Raji (cell line): ENCODE measurements around the gene RAD51.

Source experiments
- POLR2A ChIP-seq: IDR thresholded peaks from 2 replicates; pipeline ENCODE4 v1.6.1; 2011; ENCODE audit warnings: low read depth, low read length, control low read depth; ENCODE audit not compliant: insufficient read depth

The RAD51 gene

DNA sequence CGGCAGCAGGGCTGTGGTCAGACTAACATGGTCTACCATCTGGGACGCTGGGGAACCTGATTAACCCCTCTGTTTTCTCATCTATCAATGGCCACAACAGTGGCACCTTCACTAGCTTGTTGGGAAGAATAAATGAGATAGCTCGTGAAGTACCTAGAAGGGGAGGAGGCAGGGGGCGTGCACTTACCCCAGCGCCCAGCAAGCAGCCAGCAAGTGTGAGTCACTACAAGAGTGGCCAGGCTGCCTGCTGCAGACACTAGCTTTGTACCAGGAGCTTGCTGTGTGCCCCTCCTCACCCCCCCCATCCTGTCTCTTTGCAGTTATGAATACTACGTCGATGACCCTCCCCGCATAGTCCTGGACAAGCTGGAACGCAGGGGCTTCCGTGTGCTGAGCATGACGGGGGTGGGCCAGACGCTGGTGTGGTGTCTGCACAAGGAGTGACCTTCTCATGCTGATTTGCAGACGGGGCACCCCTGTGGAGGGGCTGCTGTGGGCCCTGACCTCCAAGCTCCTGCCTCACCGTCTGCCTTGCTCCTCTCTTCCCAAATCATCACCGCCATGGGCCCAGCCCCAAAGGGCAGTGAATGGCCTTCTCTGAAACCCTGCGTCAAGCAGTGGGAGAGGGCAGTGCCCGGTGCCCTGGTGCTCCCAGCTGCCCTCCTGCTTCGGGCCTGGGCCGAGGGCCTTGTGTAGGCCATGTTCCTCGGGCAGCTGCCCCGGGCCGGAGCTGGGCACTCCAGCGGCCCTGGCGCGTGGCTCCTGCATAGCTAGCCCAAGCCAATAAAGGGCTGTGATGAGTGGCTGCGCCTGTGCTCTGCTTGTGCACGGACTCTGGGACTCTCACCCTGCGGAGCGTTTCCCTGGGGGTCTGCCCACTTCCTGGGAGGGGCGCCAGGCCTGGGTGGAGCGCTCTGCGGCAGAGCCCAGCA, 72.2 kb downstream of the RAD51 start:
- no peak for TF ChIP-seq POLR2A

DNA sequence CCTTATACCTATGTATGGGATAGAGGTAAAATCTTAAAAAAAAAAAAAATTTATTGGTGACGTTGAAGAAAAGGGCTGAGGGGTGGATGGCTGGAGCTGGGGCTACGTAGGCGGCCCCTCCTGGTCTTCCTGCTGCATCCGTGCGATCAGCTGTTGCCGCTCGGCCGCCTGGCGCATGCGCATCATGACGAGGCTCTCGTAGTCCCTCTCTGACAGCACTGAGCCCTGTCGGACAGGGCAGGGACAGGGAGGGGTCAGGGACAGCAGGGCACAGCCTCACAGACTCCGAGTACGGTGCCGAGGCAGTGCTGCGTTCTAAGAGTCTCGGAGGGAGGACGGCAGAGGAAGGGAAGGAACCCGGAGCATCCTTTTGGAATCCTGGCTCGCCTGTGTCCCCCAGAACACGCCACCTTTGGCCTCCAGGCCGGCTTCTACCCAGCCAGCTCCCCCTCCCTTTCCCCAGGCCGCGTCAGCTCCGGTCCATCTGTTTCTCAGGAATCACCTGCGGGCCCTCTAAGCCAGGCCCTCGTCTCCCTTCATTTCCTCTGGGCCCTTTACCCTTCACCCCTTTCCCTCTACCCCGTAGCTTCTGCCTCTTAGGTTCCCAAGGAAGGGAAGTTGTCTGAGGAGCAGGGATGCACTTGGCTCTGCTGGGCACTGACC, 73.0 kb downstream of the RAD51 start:
- no peak for TF ChIP-seq POLR2A

DNA sequence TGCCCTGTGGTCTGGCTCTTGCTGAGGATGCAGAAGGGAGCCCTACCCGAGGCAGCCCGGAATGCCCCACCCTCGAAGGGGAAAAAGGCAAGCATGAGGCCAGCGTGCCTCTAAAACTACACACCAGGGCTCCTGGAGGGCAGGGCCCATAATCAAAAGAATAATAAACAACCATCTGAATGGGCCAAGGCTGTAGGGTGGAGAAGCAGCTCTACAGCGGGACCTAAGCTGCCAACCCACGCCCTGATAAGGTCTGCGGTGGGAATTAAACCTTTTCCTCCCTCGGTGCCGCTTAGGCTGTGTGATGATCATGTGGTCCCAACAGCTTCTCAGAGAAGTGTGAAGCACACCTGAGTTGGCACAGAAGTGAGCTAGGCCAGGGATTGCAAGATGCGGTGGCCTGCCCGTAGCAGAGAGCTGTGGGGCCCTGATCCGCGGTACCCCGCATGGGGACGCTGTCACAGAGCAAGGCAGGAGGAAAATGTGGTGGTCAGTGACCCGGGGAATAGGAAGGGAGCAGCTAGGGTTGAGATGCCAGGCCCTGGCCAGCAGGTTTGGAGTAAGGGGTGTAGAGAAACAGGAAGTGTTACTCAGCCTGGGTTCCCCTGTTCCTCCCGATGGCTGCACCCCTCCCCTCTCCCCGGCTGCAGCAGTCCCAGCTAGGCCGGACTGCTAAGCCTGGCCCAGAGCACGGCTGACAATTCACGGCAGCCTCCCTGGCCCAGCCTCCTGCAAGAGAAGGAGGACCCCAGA, 73.7 kb downstream of the RAD51 start:
- no peak for TF ChIP-seq POLR2A

DNA sequence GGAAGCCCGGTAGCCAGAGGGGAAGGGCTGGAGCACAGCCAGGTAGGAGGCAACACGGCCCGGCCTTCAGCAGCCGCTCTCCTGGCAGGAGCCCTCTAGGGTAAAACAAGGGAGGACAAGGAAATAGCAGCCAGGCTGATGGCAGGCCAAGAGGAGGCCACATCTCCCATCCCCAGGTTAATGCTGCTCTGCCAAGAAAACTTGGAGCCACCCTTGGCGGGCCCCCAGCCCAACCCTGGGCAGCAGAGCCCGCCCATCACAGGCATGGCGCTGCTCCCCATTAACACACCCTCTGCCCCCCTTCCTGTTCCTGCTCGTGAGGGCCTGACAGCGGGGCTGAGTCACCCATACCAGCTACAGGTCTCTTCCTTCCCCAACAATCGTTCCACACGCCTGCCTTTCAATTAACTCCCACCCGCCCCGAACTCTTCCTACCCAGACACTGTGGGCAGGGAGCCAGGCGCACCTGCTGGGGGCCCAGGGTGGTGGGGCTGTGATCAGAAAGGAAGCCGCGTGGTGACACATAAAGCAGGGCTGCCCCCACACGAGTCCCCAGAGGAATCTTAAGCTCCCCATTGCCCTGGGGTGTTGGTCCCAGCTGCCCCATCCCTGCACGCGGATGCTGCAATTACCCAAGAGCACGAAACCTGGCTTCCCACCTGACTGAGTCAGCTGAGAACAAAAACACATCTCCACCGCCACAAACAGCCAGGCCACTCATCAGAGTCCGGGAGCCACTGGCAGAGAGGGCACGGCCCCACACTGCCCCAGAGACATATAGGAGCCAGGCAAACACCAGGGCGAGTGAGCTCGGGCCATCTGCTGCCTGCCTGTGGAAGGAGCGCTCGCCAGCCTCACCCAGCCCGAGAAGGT, 74.5 kb downstream of the RAD51 start, which contains the start of gene C15orf62:
Gene C15orf62 (plus strand): TSS at position 707 of the 873 bp plus-strand sequence. CDS start 516 bp downstream, outside the sequence.
- TF ChIP-seq POLR2A: no peak

DNA sequence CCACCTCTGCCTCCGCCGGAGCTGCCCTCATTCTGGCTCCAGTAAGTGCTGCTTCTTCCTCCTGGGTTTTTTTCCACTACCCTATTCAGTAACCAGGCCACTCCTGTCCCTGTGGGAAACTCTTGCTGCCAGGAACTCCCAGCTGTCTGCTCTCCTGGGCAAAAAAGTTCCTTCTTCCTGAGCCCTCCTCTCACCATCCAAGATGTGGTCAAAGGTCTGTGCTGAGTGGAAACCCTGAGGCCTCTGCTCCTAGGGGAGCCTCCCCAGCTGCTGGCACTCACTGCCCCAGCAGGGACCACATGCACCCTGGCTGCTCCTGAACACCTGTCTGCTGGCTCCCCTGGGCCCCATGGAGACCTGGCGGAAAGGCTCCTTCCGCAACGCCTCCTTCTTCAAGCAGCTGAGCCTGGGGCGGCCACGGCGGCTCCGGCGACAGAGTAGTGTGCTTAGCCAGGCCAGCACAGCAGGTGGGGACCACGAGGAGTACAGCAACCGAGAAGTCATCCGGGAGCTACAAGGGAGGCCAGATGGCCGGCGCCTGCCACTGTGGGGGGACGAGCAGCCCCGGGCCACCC, 75.3 kb downstream of the RAD51 start:
- TF ChIP-seq POLR2A: no peak

DNA sequence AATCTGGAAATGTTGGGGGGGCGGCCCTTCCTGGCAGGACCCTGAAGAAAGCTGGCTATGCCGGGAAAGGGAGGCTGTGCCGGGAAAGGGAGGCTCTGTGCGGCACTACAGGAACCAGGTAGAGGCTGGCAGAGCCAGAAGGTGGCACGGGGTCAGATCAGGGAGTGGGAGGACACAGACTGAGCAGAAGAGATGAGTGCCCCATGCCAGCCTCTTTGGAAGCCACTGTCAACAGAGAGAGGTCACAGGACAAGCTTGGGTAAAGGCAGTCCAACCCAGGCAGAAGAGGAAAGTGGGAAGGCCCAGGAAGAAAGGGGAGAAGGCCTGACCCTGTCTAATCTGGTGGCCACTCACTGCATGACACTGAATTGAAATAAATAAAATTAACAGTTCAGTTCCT, 76.3 kb downstream of the RAD51 start:
- no peak for TF ChIP-seq POLR2A

DNA sequence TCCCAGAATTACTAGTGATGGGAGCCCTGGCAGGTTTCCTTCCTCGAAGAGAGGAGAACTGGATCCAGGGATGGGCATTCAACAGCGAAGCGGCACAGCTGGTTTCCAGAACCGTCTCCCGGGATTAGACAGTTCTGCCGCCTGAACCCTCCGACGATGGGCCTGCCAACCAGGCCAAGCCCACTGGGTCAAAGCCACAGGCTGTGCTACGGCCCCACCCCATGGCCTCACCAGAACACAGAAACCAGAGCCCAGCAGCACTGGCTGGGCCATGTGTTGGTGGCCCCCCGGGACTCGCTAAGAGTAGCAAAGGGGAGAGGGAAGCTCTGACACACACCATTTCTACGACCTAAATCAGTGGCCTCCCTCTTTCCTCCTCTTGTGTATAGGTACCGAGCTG, 77.0 kb downstream of the RAD51 start:
- no peak for TF ChIP-seq POLR2A

DNA sequence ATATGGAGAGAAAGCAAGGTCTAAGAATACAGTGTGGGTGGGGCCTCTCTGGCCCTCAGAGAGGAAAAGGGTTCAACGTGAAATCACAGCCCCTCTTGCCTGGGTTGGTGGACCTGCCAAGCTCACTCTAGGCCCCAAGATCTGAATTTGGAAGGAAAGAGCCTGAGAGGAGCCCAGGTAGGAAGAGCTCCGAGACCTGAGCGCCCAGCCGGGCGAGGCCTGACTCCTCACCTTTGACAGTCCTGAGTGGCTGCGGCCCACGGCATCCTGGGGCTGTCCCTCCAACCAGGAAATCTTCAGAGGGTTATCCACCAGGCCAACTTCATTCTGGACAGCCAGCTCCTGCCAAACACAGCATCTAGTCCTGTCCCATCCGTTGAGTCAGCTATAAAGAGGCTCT, 78.5 kb downstream of the RAD51 start:
- TF ChIP-seq POLR2A: no peak

DNA sequence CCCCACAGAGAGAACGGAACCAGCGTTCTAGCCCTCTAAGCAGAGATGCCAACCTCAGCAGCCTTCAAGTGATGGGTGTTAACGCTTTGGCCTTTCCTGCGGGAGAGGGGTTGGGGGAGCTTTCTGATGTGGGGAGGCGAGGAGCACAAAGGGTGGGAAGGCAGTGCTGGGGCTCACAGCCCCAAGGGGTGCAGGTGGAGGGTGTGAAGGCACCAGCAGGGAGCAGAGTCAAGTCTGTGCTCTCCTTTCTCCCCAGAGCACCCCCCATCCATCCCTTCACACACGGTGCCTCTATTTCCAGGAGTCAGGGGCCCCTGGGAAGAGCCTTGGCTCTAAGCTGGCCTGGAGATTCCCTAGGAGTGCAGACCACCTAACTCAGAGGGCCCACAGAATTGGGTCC, 78.9 kb downstream of the RAD51 start:
- TF ChIP-seq POLR2A: no peak

DNA sequence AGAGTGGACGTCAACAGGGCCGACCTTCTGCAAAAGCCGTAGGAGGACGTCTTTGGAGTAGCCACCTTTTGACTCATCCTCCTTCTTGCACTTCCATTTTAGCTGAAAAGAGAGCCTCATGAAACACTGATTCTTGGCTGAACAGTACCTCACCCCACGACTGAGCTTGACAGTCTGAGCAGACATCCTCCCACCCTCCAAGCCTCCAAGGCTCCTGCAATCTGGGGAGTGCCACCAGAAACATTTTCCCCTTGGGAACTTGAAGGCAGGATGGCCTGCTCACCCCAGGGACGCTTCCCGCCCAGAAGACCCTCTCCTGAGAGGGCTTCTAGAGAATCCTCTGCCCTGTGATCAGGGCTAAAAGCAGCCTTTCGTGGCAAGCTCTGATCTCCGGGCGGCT, 80.0 kb downstream of the RAD51 start:
- no peak for TF ChIP-seq POLR2A

DNA sequence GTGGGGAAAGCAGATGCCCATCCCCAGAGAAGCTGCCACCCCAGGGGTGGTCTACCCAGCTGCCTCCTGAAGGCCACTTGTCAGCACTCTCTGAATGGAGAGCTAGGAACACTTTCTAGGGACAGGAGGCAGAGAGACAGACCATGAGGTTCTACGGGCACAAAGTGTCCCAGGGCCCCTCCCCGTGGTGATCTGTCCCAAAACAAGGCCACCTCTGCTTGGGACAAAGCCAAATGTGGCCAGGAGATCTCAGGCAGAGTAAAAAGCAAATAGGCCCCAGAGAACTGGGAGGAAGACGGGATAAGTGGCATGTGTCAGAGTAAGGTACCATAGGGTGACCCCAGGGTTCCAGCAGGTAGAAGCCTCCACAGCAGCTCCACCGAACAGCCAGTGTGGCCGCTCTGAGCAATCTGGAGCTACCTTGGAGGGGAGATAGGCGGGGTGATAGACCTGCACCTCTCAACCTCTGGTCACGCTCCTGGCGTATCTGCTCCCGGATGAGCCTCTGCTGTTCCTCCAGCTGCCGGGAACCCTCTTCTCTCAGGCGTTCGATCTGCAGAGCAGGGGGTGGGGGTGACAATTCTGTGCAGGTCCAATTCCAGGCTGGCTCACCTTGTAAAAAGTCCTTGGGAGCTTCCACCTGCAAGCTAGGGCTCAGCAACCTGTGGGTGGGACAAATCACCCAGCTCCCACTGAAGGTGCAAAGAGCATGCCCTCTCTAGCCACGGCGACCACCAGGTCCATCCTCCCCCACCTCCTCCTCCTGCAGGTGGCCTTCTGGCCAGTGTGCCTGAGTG, 81.0 kb downstream of the RAD51 start:
- no peak for TF ChIP-seq POLR2A

DNA sequence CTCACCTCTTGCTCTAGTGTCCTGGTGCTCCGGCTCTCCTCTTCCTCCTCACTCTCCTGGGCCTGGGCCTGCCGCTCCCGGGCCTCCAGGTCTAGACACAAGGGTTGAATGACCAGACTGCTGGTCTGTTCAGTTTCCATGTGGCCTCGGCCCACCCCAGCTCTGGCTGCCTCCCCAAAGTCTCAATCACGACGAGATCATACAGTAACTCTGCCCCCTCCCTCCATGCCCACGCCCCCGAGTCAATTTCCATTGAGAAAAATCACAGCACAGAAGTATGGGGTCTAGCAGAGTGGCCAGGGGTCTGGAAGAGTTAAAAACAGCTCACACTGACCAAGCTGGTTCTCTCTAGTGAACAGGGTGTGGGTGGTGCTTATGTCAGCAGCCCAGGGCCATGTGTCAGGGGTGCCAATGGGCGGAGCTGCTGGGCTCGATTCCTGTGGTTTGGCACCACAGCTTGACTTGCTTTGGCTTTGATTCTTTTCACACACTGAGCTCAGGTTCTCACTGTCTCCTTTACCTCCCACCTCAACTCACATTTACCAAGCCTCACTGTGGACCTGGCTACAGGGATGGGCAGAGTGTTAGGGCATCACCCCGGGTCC, 81.7 kb downstream of the RAD51 start:
- no peak for TF ChIP-seq POLR2A
